ENCODE results near the gene GRIFIN.

GRCh38 chr7:2452643-2453270 is 23.4 kb downstream of the GRIFIN start:
- no peak for TF ChIP-seq POLR2A (IDR thresholded peaks at IDR 0.05; ENCODE audit: low read depth, low read length)
- no peak for TF ChIP-seq POLR2AphosphoS5 (IDR thresholded peaks at IDR 0.05; ENCODE audit: low read depth, low read length)
- TF ChIP-seq TAF1 (IDR thresholded peaks at IDR 0.05; ENCODE audit: borderline replicate concordance, low read depth, low read length), result no peak
